Neural progenitor cell (in vitro differentiated cells): ENCODE data around the gene COMMD10. TPM values are rescaled to one million over a fixed set of nuclear protein-coding genes. Genes with fewer than 3 reads are reported as not detected.

ENCODE experiments used
- DNase-seq: peaks from one replicate; pipeline ENCODE4 v3.0.0-alpha.2; 2016; ENCODE audit warnings: low spot score
- H2AFZ ChIP-seq: fragments of 200-600 bp; sonication (generic); replicated peaks from 2 replicates; pipeline ENCODE4 v1.6.1; 2016; ENCODE audit warnings: antibody characterized with exemption
- H3F3A ChIP-seq: fragments of 200-600 bp; sonication (generic); 2 replicates; pipeline ENCODE4 v1.6.1; 2016; ENCODE audit warnings: antibody characterized with exemption, low read depth
- H3K27ac ChIP-seq: fragments of 200-600 bp; sonication (generic); 2 replicates; pipeline ENCODE4 v1.5.1; 2016; ENCODE audit warnings: mild to moderate bottlenecking
- H3K27me3 ChIP-seq: fragments of 200-600 bp; sonication (generic); 2 replicates; pipeline ENCODE4 v1.6.1; 2016; ENCODE audit warnings: mild to moderate bottlenecking, moderate library complexity
- H3K36me3 ChIP-seq: fragments of 200-600 bp; sonication (generic); 2 replicates; pipeline ENCODE4 v1.5.1; 2016
- H3K4me1 ChIP-seq: fragments of 200-600 bp; sonication (generic); 2 replicates; pipeline ENCODE4 v1.6.1; 2016; ENCODE audit warnings: mixed run types
- H3K4me2 ChIP-seq: fragments of 200-600 bp; sonication (generic); 2 replicates; pipeline ENCODE4 v1.6.1; 2016
- H3K4me3 ChIP-seq: fragments of 200-600 bp; sonication (generic); 2 replicates; pipeline ENCODE4 v1.5.1; 2016
- H3K79me2 ChIP-seq: fragments of 200-600 bp; sonication (generic); 2 replicates; pipeline ENCODE4 v1.6.1; 2016; ENCODE audit warnings: low read depth
- H3K9ac ChIP-seq: fragments of 200-600 bp; sonication (generic); 2 replicates; pipeline ENCODE4 v1.6.1; 2016
- H3K9me3 ChIP-seq: fragments of 200-600 bp; sonication (generic); 2 replicates; pipeline ENCODE4 v1.5.1; 2016; ENCODE audit warnings: low read depth
- H4K20me1 ChIP-seq: fragments of 200-600 bp; sonication (generic); 2 replicates; pipeline ENCODE4 v1.6.1; 2016; ENCODE audit warnings: low read depth
- H3K27ac Mint-ChIP-seq: 3 replicates; pipeline ENCODE4 v1.8.0; 2021; ENCODE audit warnings: mixed read lengths
- H3K27me3 Mint-ChIP-seq: 2 replicates; pipeline ENCODE4 v1.8.0; 2022; ENCODE audit warnings: low read depth, mild to moderate bottlenecking, inconsistent platforms, moderate library complexity, mixed read lengths; ENCODE audit not compliant: insufficient read depth
- H3K36me3 Mint-ChIP-seq: 3 replicates; pipeline ENCODE4 v1.8.0; 2021; ENCODE audit warnings: mixed read lengths
- H3K4me1 Mint-ChIP-seq: 3 replicates; pipeline ENCODE4 v1.8.0; 2021; ENCODE audit warnings: mixed read lengths
- H3K4me3 Mint-ChIP-seq: 3 replicates; pipeline ENCODE4 v1.8.0; 2021; ENCODE audit warnings: mild to moderate bottlenecking, moderate library complexity, mixed read lengths
- H3K9me3 Mint-ChIP-seq: 3 replicates; pipeline ENCODE4 v1.8.0; 2020; ENCODE audit warnings: mixed read lengths
- CTCF ChIP-seq: fragments of 200-600 bp; sonication (generic); IDR thresholded peaks from 2 replicates; pipeline ENCODE4 v1.5.1; 2017; ENCODE audit warnings: antibody characterized with exemption, mild to moderate bottlenecking
- EZH2 ChIP-seq: fragments of 200-600 bp; sonication (generic); IDR thresholded peaks from 2 replicates; pipeline ENCODE4 v1.6.1; 2017; ENCODE audit warnings: antibody characterized with exemption, mild to moderate bottlenecking, moderate library complexity
- EZH2phosphoT487 ChIP-seq: fragments of 200-600 bp; sonication (generic); IDR thresholded peaks from 2 replicates; pipeline ENCODE4 v1.6.1; 2017; ENCODE audit warnings: antibody characterized with exemption
- total RNA-seq: library from RNA; depleted of rRNA; stranded (reverse); fragments of >200 nt; gene quantifications from 2 replicates; pipeline ENCODE4 v1.2.3, GENCODE V29; 2015; ENCODE audit warnings: low replicate concordance

COMMD10 gene
- total RNA-seq, 1 donor from 2014 or later = 77.0 TPM

- no peak for DNase-seq
- Histone ChIP-seq H3K27me3 (no peaks in the 10 kb centered on the region), H3K4me3 (no peak overlapping the region), H3K4me2 (no peak overlapping the region), H3K79me2 (no peaks in the 10 kb centered on the region), H3K27ac (no peak overlapping the region), H3K9me3 (no peaks in the 10 kb centered on the region), H3K4me1 (peaks cover 3% of the 10 kb centered on the region), H3K36me3 (no peaks in the 10 kb centered on the region), H3K9ac (no peak overlapping the region), H4K20me1 (no peaks in the 10 kb centered on the region), H3F3A (no peaks in the 10 kb centered on the region), H2AFZ (peak overlapping the region; percentile 31)
- no peaks in the 10 kb centered on the region for H3K36me3 Mint-ChIP-seq
- no peaks in the 10 kb centered on the region for H3K27me3 Mint-ChIP-seq
- no peak overlapping the region for H3K27ac Mint-ChIP-seq
- no peak overlapping the region for H3K4me3 Mint-ChIP-seq
- TF ChIP-seq CTCF = no peak
- TF ChIP-seq EZH2phosphoT487 = no peak
- no peak for TF ChIP-seq EZH2
- H3K9me3 Mint-ChIP-seq = no peaks in the 10 kb centered on the region
- H3K4me1 Mint-ChIP-seq = no peaks in the 10 kb centered on the region
These were observed 46.0 kb upstream of the COMMD10 start for GRCh38 chr5:116038817-116039216.

- DNase-seq = no peak
- H3K4me3 Mint-ChIP-seq = no peak overlapping the region
- no peak overlapping the region for H3K4me2 ChIP-seq
- H3K4me1 Mint-ChIP-seq = no peaks in the 10 kb centered on the region
- H3K9me3 ChIP-seq = no peaks in the 10 kb centered on the region
- H3F3A ChIP-seq = no peaks in the 10 kb centered on the region
- TF ChIP-seq CTCF = no peak
- TF ChIP-seq EZH2 = no peak
- no peak for TF ChIP-seq EZH2phosphoT487
- H3K27me3 Mint-ChIP-seq = no peaks in the 10 kb centered on the region
- no peak overlapping the region for H2AFZ ChIP-seq
- peaks cover 3% of the 10 kb centered on the region for H3K4me1 ChIP-seq
- no peak overlapping the region for H3K27ac Mint-ChIP-seq
- no peaks in the 10 kb centered on the region for H3K36me3 ChIP-seq
- H3K4me3 ChIP-seq = no peak overlapping the region
- no peaks in the 10 kb centered on the region for H3K27me3 ChIP-seq
- no peaks in the 10 kb centered on the region for H4K20me1 ChIP-seq
- no peaks in the 10 kb centered on the region for H3K36me3 Mint-ChIP-seq
- H3K27ac ChIP-seq = no peak overlapping the region
- H3K9me3 Mint-ChIP-seq = no peaks in the 10 kb centered on the region
- H3K9ac ChIP-seq = no peak overlapping the region
- no peaks in the 10 kb centered on the region for H3K79me2 ChIP-seq
These were observed 42.5 kb upstream of the COMMD10 start for GRCh38 chr5:116042375-116042774.

- Histone ChIP-seq H3K4me1 (no peaks in the 10 kb centered on the region), H3K27ac (no peak overlapping the region), H3K9ac (no peak overlapping the region), H4K20me1 (no peaks in the 10 kb centered on the region), H3K79me2 (no peaks in the 10 kb centered on the region), H2AFZ (no peak overlapping the region), H3K36me3 (no peaks in the 10 kb centered on the region), H3K27me3 (no peaks in the 10 kb centered on the region), H3K9me3 (no peaks in the 10 kb centered on the region), H3K4me3 (no peak overlapping the region), H3F3A (no peaks in the 10 kb centered on the region), H3K4me2 (no peak overlapping the region)
- H3K27ac Mint-ChIP-seq = no peak overlapping the region
- no peaks in the 10 kb centered on the region for H3K9me3 Mint-ChIP-seq
- H3K27me3 Mint-ChIP-seq = peaks cover 2% of the 10 kb centered on the region
- H3K4me1 Mint-ChIP-seq = no peaks in the 10 kb centered on the region
- H3K4me3 Mint-ChIP-seq = no peak overlapping the region
- DNase-seq = no peak
- no peak for TF ChIP-seq EZH2phosphoT487
- TF ChIP-seq EZH2 = no peak
- H3K36me3 Mint-ChIP-seq = no peaks in the 10 kb centered on the region
These were observed 40.8 kb upstream of the COMMD10 start for GRCh38 chr5:116044073-116044472.

- Mint-ChIP-seq H3K36me3 (no peaks in the 10 kb centered on the region), H3K4me3 (no peak overlapping the region), H3K9me3 (no peaks in the 10 kb centered on the region), H3K27ac (no peak overlapping the region), H3K27me3 (peaks cover 2% of the 10 kb centered on the region), H3K4me1 (no peaks in the 10 kb centered on the region)
- Histone ChIP-seq H3K4me3 (no peak overlapping the region), H3K27me3 (no peaks in the 10 kb centered on the region), H2AFZ (no peak overlapping the region), H3K9me3 (no peaks in the 10 kb centered on the region), H3K9ac (no peak overlapping the region), H3K4me2 (no peak overlapping the region), H3K27ac (no peak overlapping the region), H3F3A (no peaks in the 10 kb centered on the region), H3K79me2 (no peaks in the 10 kb centered on the region), H3K36me3 (no peaks in the 10 kb centered on the region), H3K4me1 (no peaks in the 10 kb centered on the region), H4K20me1 (no peaks in the 10 kb centered on the region)
- no peak for DNase-seq
- TF ChIP-seq CTCF (no peak), EZH2 (no peak), EZH2phosphoT487 (no peak)
These were observed 39.0 kb upstream of the COMMD10 start for GRCh38 chr5:116045821-116046220.
